Thyroid gland (tissue), 4 donors: ENCODE measurements around the gene VKORC1L1.
"Not testable (repeated sequence)": the region's sequence is repeated elsewhere in the genome, so short reads cannot be mapped to it uniquely, and the experiment has no call there.

Experiments used
- CTCF ChIP-seq, 6 experiments: fragments of 200-600 bp in 3 of 6; fragments of 450-650 bp in 3 of 6; sonication (generic) in 3 of 6; IDR thresholded peaks; one replicate each; pipeline ENCODE4 v1.5.1; 2016 to 2019; ENCODE audit warnings: antibody characterized with exemption in 6 of 6, mild to moderate bottlenecking in 2 of 6, inconsistent platforms in 1 of 6, moderate library complexity in 1 of 6
- POLR2A ChIP-seq, 2 donors: fragments of 450-650 bp; IDR thresholded peaks; one replicate each; pipeline ENCODE4 v1.6.1; 2017; ENCODE audit warnings: antibody characterized with exemption in 2 of 2, mild to moderate bottlenecking in 2 of 2, moderate library complexity in 1 of 2

- not testable (repeated sequence) for TF ChIP-seq CTCF, POLR2A (IDR thresholded peaks at IDR 0.05)
These were observed 2.8 kb downstream of the VKORC1L1 start for GRCh38 chr7:65875715-65876114.
